Testis (tissue), 3 donors: ENCODE results near the gene GLI1. TPM values are rescaled to one million over a fixed set of nuclear protein-coding genes. Genes with fewer than 3 reads are reported as not detected.
"Not testable (repeated sequence)": the region's sequence is repeated elsewhere in the genome, so short reads cannot be mapped to it uniquely, and the experiment has no call there.

Experiments
- DNase-seq: peaks from one replicate; pipeline ENCODE4 v3.0.0-alpha.2; 2019
- H3K27ac ChIP-seq, 2 donors: fragments of 200-600 bp; sonication (generic); one replicate each; pipeline ENCODE4 v1.5.1; 2019
- H3K27me3 ChIP-seq: fragments of 200-600 bp; sonication (generic); one replicate; pipeline ENCODE4 v1.5.1; 2019
- H3K36me3 ChIP-seq: fragments of 200-600 bp; sonication (generic); one replicate; pipeline ENCODE4 v1.5.1; 2017; ENCODE audit warnings: low read depth; ENCODE audit errors: missing control alignments
- H3K4me1 ChIP-seq: fragments of 200-600 bp; sonication (generic); one replicate; pipeline ENCODE4 v1.5.1; 2019
- H3K4me3 ChIP-seq, 2 donors: fragments of 200-600 bp; sonication (generic); one replicate each; pipeline ENCODE4 v1.5.1; 2017 to 2019
- H3K9me3 ChIP-seq: fragments of 200-600 bp; sonication (generic); one replicate; pipeline ENCODE4 v1.5.1; 2017
- POLR2A ChIP-seq: fragments of 450-650 bp; IDR thresholded peaks from one replicate; pipeline ENCODE4 v1.6.1; 2017; ENCODE audit warnings: antibody characterized with exemption, mild to moderate bottlenecking, moderate library complexity
- WGBS, 2 donors: methylation state at CpG; one replicate each; pipeline ENCODE4 v1.1.5; 2018; 5-methylcytosine and 5-hydroxymethylcytosine counted together
- intact Hi-C: fragments of 100-400 bp; cut with DNase I; formaldehyde crosslinking; loops from one replicate; pipeline ENCODE4 v1.15.1; 2023; ENCODE audit warnings: low total_unique reads
- polyA plus RNA-seq: library from polyadenylated mRNA; stranded (reverse); fragments of 350-450 nt; fragmentation: Illumina TruSeq; extraction: RNeasy Lipid Tissue Mini Kit (QIAGEN cat#74804); gene quantifications from one replicate; pipeline ENCODE4 v1.2.3, GENCODE V29; 2014; ENCODE audit warnings: low read depth, low replicate concordance; ENCODE audit not compliant: insufficient read depth
- total RNA-seq, 2 donors: library from RNA; depleted of rRNA; stranded (reverse); fragments of >200 nt; gene quantifications; one replicate each; pipeline ENCODE4 v1.2.3, GENCODE V29; 2016
- TF ChIP-seq, protein P1 (sequence below), 3 experiments: fragments of 450-650 bp in 2 of 3; fragments of 200-600 bp in 1 of 3; sonication (generic) in 1 of 3; IDR thresholded peaks; one replicate each; pipeline ENCODE4 v1.5.1; 2016 to 2019; ENCODE audit warnings: antibody characterized with exemption in 3 of 3, mild to moderate bottlenecking in 2 of 3, moderate library complexity in 1 of 3

The GLI1 gene
- total and polyA plus RNA-seq, 3 donors from 2014 or later, result 8.3 to 18.0 (median 9.3) TPM

DNA sequence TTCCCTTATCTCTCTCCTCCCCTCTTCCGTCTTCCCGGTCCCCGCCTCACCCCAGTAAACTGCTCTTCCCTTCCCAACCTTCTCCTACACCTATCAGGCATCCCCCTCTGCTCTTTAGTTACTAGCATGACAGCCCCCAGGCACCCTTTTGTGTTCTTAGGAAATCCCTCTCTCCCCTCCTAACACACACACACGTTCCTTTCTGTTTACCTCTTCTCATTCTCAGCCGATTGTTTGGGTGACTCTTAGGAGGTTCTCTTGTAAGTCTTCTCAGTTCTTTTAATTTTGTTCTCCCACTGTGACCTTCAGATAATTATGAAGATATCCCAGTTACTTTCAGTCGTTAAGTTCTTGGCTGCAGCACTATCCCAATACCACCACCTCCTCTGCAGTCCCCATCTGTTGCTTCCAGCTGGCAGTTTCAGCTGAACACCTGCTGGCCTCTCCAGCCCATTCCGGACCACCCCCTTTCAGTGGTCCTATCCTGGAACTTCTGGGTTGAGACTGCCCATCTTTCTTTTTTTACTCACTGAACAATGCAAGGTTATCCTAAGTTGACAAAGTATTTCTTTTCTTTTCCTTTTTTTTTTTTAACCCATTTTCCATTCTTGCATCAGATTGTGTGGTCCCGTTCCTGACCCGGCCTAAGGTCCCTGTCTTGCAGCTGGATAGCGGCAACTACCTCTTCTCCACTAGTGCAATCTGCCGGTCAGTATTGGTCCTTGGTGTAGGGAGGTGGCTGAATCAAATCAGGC lies 29.0 kb downstream of the GLI1 start:
- intact Hi-C loops, result no loop called here
- TF ChIP-seq POLR2A, result no peak
- TF ChIP-seq, protein P1, sequence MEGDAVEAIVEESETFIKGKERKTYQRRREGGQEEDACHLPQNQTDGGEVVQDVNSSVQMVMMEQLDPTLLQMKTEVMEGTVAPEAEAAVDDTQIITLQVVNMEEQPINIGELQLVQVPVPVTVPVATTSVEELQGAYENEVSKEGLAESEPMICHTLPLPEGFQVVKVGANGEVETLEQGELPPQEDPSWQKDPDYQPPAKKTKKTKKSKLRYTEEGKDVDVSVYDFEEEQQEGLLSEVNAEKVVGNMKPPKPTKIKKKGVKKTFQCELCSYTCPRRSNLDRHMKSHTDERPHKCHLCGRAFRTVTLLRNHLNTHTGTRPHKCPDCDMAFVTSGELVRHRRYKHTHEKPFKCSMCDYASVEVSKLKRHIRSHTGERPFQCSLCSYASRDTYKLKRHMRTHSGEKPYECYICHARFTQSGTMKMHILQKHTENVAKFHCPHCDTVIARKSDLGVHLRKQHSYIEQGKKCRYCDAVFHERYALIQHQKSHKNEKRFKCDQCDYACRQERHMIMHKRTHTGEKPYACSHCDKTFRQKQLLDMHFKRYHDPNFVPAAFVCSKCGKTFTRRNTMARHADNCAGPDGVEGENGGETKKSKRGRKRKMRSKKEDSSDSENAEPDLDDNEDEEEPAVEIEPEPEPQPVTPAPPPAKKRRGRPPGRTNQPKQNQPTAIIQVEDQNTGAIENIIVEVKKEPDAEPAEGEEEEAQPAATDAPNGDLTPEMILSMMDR (IDR thresholded peaks at IDR 0.05), result no peak
- H3K27ac ChIP-seq, result peak overlapping the region; percentile 17 to 72
- no peak for DNase-seq
- 22% methylated on average over 11 of the region's 11 CpGs for WGBS, 2 donors
- peaks cover 9% of the 10 kb centered on the region for H3K4me1 ChIP-seq
- no peaks in the 10 kb centered on the region for H3K36me3 ChIP-seq
- no peaks in the 10 kb centered on the region for H3K9me3 ChIP-seq
- no peaks in the 10 kb centered on the region for H3K27me3 ChIP-seq
- H3K4me3 ChIP-seq, result peak overlapping the region; percentile 85 to 90

DNA sequence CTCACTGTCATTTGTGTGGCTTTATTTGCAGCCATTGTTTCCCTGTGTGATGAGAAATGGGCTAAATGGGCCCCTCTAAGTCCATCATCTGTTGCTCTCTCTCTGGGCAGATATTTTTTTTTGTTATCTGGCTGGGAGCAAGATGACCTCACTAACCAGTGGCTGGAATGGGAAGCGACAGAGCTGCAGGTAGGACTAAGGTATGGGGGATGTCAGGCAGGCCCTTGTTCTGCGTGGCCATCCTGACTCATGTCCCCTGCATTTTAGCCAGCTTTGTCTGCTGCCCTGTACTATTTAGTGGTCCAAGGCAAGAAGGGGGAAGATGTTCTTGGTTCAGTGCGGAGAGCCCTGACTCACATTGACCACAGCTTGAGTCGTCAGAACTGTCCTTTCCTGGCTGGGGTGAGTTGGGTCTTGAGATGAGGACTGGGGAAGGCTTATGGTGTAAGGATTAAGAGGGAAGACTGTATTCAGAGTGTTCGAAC lies 29.6 kb downstream of the GLI1 start:
- no peak overlapping the region for H3K27ac ChIP-seq
- no peaks in the 10 kb centered on the region for H3K36me3 ChIP-seq
- intact Hi-C loops, result no loop called here
- peaks cover 9% of the 10 kb centered on the region for H3K4me1 ChIP-seq
- H3K4me3 ChIP-seq, result peak overlapping the region in 1 of 2 donors; percentile 90
- TF ChIP-seq POLR2A, result no peak
- WGBS, 2 donors, result 85 to 91% methylated on average over 5 of the region's 5 CpGs
- no peaks in the 10 kb centered on the region for H3K9me3 ChIP-seq
- DNase-seq, result no peak
- H3K27me3 ChIP-seq, result no peaks in the 10 kb centered on the region

DNA sequence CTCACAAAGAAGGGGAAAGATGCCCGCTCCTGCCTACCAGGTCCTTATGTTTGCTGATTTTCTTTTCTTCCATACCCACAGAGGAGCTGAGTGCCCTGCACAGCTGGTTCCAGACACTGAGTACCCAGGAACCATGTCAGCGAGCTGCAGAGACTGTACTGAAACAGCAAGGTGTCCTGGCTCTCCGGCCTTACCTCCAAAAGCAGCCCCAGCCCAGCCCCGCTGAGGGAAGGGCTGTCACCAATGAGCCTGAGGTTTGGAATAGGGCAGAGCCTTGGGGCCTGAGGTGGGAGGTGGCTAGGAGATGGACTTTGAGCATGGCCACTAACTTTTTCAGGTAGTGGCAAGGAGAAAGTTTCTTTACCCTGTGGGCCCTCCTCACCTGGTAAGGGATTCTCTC lies 30.5 kb downstream of the GLI1 start:
- DNase-seq, result no peak
- 94 to 96% methylated on average over 1 to 4 of the region's 4 CpGs for WGBS, 2 donors
- Histone ChIP-seq H3K27me3 (no peaks in the 10 kb centered on the region), H3K4me3 (no peak overlapping the region), H3K4me1 (peaks cover 9% of the 10 kb centered on the region), H3K9me3 (no peaks in the 10 kb centered on the region), H3K27ac (no peak overlapping the region), H3K36me3 (no peaks in the 10 kb centered on the region)
- intact Hi-C loops, result no loop called here
- TF ChIP-seq POLR2A, result no peak
- TF ChIP-seq, protein P1 (IDR thresholded peaks at IDR 0.05), result no peak

DNA sequence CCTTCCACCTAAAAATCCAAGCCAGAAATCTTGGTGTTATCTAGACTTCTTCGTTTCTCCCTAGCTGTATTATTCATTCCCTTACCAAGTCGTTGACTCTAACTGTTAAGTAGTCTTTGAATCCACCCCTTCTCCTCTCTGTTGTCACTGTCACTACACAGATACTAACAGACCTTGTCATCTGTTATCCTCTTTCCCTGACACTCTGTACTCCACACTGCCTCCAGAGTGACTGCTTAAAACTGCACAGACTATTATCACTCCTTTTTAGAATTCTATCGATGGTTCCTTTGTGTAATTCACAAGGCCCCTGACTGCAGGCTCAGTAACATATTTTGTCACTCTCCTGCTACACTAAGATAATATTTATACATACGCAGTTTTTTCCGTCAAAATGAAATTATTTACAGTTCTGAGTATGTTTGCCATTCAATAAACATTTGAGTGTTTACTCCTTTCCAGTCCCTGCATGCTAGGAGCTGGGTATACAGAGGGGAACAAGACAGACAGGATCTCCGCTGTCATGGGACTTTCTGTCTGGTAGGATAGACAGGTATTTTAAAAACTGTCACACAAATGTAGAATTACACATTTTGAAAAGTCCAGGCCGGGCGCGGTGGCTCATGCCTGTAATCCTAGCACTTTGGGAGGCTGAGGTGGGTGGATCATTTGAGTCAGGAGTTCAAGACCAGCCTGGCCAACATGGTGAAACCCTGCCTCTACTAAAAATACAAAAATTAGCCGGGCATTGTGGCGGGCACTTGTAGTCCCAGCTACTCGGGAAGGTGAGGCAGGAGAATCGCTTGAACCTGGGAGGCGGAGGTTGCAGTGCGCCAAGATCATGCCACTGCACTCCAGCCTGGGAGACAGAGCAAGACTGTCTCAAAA lies 32.1 kb downstream of the GLI1 start:
- TF ChIP-seq, protein P1 (IDR thresholded peaks at IDR 0.05), result no peak
- no peak for TF ChIP-seq POLR2A
- Histone ChIP-seq H3K36me3 (no peaks in the 10 kb centered on the region), H3K9me3 (no peaks in the 10 kb centered on the region), H3K4me3 (no peak overlapping the region), H3K27me3 (no peaks in the 10 kb centered on the region), H3K27ac (no peak overlapping the region), H3K4me1 (peaks cover 9% of the 10 kb centered on the region)
- intact Hi-C loops, result no loop called here
- DNase-seq, result no peak
- 90% methylated on average over 15 of the region's 15 CpGs for WGBS, 2 donors

DNA sequence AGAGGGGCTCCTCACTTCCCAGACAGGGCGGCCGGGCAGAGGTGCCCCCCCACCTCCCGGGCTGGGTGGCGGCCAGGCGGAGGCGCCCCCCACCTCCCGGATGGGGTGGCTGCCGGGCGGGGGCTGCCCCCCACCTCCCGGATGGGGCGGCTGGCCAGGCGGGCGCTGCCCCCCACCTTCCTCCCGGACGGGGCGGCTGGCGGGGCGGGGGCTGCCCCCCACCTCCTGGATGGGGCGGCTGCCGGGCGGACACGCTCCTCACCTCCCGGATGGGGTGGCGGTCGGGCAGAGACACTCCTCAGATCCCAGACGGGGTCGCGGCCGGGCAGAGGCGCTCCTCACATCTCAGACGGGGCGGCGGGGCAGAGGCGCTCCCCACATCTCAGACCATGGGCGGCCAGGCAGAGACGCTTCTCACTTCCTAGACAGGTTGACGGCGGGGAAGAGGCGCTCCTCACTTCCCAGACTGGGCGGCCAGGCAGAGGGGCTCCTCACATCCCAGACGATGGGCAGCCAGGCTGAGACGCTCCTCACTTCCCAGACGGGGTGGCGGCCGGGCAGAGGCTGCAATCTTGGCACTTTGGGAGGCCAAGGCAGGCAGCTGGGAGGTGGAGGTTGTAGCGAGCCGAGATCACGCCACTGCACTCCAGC lies 35.6 kb downstream of the GLI1 start:
- WGBS, 2 donors, result 93 to 100% methylated on average over 3 to 46 of the region's 48 CpGs
- H3K9me3 ChIP-seq, H3K4me3 ChIP-seq, H3K27me3 ChIP-seq, DNase-seq, H3K36me3 ChIP-seq, H3K4me1 ChIP-seq, intact Hi-C loops, H3K27ac ChIP-seq: not testable (repeated sequence)
